HT1080 (cell line): ENCODE data around the gene HES5. TPM values are rescaled to one million over a fixed set of nuclear protein-coding genes. Genes with fewer than 3 reads are reported as not detected.
"Not testable (repeated sequence)": the region's sequence is repeated elsewhere in the genome, so short reads cannot be mapped to it uniquely, and the experiment has no call there.

Experiments used
- DNase-seq: peaks from one replicate; pipeline ENCODE4 v3.0.0-alpha.2; 2015; ENCODE audit warnings: low read depth
- polyA plus RNA-seq, 2 experiments: library from polyadenylated mRNA; depleted of rRNA; stranded (reverse); fragments of >200 nt; gene quantifications; 2 replicates each; pipeline ENCODE4 v1.2.3, GENCODE V29; 2015
- total RNA-seq: library from RNA; depleted of rRNA; stranded (reverse); fragments of >200 nt; shearing (Covaris generic); gene quantifications from 2 replicates; pipeline ENCODE4 v1.2.3, GENCODE V29; 2014; rRNA removed

The HES5 gene
- total RNA-seq = not detected in 2 replicates
- not detected in 2 replicates for polyA plus RNA-seq (2015; cell fraction: cytosol; rRNA removed)
- polyA plus RNA-seq (2015; cell fraction: nucleus; rRNA removed) = not detected in 2 replicates

- DNase-seq = no peak
These were observed at the start of gene HES5 for GRCh38 chr1:2529784-2530512. Gene HES5 (minus strand): TSS chr1:2530263. CDS start chr1:2530164, 99 bp downstream.

DNA sequence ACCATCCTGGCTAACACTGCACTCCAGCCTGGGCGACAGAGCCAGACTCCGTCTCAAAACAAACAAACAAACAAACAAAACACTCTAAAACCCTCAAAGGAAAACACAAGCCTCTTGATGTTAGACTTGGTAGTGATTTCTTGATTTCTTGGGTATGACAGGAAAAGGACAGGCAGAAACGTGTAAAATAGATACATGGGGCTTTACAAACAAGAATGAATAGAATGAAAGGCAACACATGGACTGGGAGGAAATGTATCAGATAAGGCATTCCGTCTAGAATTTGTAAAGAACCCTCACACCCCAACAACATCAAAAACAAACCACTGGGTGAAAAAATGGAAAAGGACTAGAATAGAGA, 48.7 kb upstream of the HES5 start:
- no peak for DNase-seq

DNA sequence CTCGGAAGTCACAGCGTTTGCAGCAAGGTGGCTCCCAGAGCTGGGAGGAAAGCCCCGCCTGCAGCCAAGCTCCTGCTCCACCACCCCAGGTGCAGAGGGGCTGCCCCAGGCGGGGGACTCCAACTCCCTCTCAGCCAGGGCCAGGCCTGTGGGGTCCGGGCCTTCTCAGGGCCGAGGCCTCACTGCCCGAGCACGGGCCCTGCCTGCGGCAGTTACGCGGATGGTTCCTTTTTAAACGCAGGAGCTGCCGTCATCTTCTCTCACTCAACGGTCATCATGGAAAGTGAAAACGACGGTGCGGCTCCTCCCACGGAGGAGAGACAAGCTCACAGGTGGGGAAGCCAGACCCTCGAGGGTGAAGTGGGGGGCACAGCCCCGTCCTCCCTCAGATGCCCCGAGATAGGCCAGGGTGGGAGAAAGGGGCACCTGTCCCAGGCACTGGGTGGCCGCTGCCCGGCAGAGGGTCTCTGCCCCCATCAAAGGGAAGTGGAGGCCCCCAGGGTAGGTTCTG, 47.6 kb upstream of the HES5 start:
- not testable (repeated sequence) for DNase-seq

GRCh38 chr1:2575801-2576663, 46.0 kb upstream of the HES5 start:
- DNase-seq = no peak

- peak; percentile 87 for DNase-seq
These were observed 44.3 kb upstream of the HES5 start for GRCh38 chr1:2574350-2574749.

GRCh38 chr1:2573250-2573920, 43.3 kb upstream of the HES5 start:
- no peak for DNase-seq

- DNase-seq = no peak
These were observed 41.3 kb upstream of the HES5 start for GRCh38 chr1:2571348-2571747.

- no peak for DNase-seq
These were observed 40.3 kb upstream of the HES5 start for GRCh38 chr1:2570332-2570731.

- DNase-seq = not testable (repeated sequence)
These were observed 39.6 kb upstream of the HES5 start for GRCh38 chr1:2569703-2570102.

- DNase-seq = no peak
These were observed 39.0 kb upstream of the HES5 start for GRCh38 chr1:2569060-2569459.

- not testable (repeated sequence) for DNase-seq
These were observed 38.2 kb upstream of the HES5 start for GRCh38 chr1:2568187-2568816.

DNA sequence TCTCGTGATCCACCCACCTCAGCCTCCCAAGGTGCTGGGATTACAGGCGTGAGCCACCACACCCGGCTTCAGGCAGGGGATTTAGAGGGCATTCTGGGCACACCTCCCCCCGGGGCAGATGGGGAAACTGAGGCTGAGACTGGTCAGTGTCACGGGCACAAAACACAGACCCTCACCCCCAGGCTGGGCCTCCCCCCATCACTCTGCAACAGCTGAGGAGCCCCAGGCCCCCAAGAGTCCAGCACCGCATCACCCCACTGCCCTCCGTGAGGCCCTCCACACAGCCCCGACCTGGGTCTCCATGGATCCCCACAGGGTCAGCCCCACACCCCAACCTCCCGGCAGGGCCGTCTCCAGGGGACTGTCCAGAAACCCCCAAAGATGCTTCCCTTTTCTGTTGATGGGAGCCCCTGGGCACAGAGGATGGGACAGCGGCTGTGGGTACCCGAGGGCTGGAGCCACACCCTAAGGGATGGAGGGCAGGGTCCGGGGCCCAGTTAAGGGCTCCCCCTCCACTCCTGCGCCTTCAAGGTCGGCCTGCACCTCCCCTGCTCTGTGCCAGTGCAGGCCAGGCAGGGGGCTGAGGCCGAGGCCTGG, 37.1 kb upstream of the HES5 start:
- DNase-seq = no peak

- peak; percentile 50 for DNase-seq
These were observed 36.3 kb upstream of the HES5 start for GRCh38 chr1:2566101-2567045.

- DNase-seq = no peak
These were observed 34.8 kb upstream of the HES5 start for GRCh38 chr1:2564815-2565374.

- no peak for DNase-seq
These were observed 34.1 kb upstream of the HES5 start for GRCh38 chr1:2564006-2564814.

DNA sequence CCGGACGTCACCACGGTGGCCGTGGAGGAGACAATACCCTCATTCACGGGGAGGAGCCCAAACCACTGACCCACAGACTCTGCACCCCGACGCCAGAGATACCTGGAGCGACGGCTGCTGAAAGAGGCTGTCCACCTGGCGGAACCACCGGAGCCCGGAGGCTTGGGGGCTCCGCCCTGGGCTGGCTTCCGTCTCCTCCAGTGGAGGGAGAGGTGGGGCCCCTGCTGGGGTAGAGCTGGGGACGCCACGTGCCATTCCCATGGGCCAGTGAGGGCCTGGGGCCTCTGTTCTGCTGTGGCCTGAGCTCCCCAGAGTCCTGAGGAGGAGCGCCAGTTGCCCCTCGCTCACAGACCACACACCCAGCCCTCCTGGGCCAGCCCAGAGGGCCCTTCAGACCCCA, 33.1 kb upstream of the HES5 start:
- no peak for DNase-seq

DNA sequence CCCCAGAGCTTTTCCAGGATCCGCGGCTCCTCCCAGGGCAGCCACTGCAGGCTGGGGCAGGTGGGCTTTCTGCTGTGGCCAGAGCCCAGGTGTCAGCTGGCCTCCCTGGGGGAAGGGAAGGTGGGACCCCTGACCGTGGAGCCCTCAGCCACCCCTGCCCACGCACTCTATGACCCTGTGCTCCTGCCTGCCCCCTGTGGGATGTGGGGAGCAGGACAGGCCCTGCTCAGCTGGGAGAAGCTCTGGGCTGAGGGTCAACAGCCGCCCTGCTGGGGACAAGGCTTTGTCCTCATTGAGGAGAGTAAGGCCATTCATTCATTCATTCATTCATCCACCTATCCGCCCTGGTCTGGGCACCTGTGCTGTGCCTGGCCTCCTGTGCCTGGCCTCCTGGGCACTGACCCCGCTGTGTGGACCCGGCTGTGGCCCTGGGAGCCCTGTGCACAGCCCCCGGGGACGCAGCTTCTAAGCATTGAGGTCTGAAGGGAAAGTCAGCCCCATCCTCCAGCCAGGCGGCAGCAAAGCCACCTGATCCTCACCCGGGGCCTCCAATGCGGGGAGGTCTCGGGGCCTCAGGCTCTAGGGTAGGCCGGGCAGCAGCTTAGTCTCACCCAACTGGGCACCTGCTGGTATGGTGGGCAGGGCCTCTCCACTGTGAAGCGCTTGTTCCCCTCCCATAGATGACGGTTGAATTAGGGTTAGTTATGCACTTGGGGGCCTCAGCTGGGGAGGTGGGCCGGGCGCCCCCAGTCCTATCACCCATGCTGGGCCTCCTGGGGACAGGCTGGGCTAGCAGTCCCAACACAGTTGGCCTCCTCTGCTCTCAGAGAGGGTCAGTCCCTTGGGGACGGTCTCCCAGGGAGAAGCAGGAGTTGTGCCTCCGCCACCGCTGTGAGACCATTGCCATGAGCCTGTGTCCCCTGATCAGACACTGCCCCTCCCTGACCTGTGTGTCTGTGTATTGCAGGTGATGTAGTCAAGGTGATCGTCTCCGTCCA, 32.1 kb upstream of the HES5 start:
- DNase-seq = no peak
